SK-N-SH (cell line): ENCODE data around the gene MORC3. TPM values are rescaled to one million over a fixed set of nuclear protein-coding genes. Genes with fewer than 3 reads are reported as not detected.

ENCODE experiments used
- CTCF ChIA-PET: fragments of 300-600, 350-600 bp; formaldehyde crosslinking; extraction: SDS; loops from one replicate; lab custom pipeline; 2021; lab: Yijun Ruan, JAX
- POLR2A ChIA-PET: fragments of 350-600 bp; sonication (Branson Sonifier 250); formaldehyde crosslinking; extraction: SDS; loops from one replicate; lab custom pipeline; 2020; ENCODE audit warnings: antibody characterized with exemption, inconsistent platforms; lab: Yijun Ruan, JAX
- DNase-seq: peaks from one replicate; pipeline ENCODE4 v3.0.0; 2012
- H2AFZ ChIP-seq: fragments of 200-600 bp; sonication (generic); 2 replicates; pipeline ENCODE4 v1.8.1; 2016; ENCODE audit warnings: antibody characterized with exemption, mild to moderate bottlenecking, low read depth
- H3F3A ChIP-seq: fragments of 200-600 bp; sonication (generic); replicated peaks from 2 replicates; pipeline ENCODE3; 2016; ENCODE audit warnings: antibody characterized with exemption, mild to moderate bottlenecking; ENCODE audit not compliant: insufficient read depth
- H3K27ac ChIP-seq, 2 experiments: fragments of 200-500 bp in 1 of 2; fragments of 200-600 bp in 1 of 2; sonication (Bioruptor generic) in 1 of 2; sonication (generic), shearing (Covaris generic) in 1 of 2; 2 replicates each; pipeline versions ENCODE4 v1.5.1 to v1.6.1; 2014 to 2016; ENCODE audit warnings: low read depth in 2 of 2, inconsistent platforms in 1 of 2, low read length in 1 of 2, mild to moderate bottlenecking in 1 of 2, mixed read lengths in 1 of 2
- H3K27me3 ChIP-seq: fragments of 200-600 bp; sonication (generic), shearing (Covaris generic); 2 replicates; pipeline ENCODE4 v1.6.1; 2016; ENCODE audit warnings: mixed run types; ENCODE audit not compliant: insufficient read depth
- H3K36me3 ChIP-seq, 2 experiments: fragments of 200-500 bp in 1 of 2; fragments of 200-600 bp in 1 of 2; sonication (Bioruptor generic) in 1 of 2; sonication (generic) in 1 of 2; replicated peaks in 1 of 2; 2 replicates each; pipeline versions ENCODE3 to v1.5.1; 2014 to 2016; ENCODE audit warnings: low read length in 1 of 2, mild to moderate bottlenecking in 1 of 2; ENCODE audit not compliant: insufficient read depth in 2 of 2, control insufficient read depth in 1 of 2
- H3K4me1 ChIP-seq, 2 experiments: fragments of 200-500 bp in 1 of 2; fragments of 200-600 bp in 1 of 2; sonication (Bioruptor generic) in 1 of 2; sonication (generic), shearing (Covaris generic) in 1 of 2; 2 replicates each; pipeline versions ENCODE4 v1.5.1 to v1.6.1; 2014 to 2016; ENCODE audit warnings: low read depth in 1 of 2, low read length in 1 of 2, mixed run types in 1 of 2; ENCODE audit not compliant: insufficient read depth in 2 of 2, control insufficient read depth in 1 of 2
- H3K4me2 ChIP-seq: fragments of 200-600 bp; sonication (generic), shearing (Covaris generic); 2 replicates; pipeline ENCODE4 v1.6.1; 2017; ENCODE audit warnings: mixed run types
- H3K4me3 ChIP-seq, 2 experiments: fragments of 200-500 bp in 1 of 2; fragments of 200-600 bp in 1 of 2; sonication (Bioruptor generic) in 1 of 2; sonication (generic), shearing (Covaris generic) in 1 of 2; 2 replicates each; pipeline versions ENCODE4 v1.5.1 to v1.8.1; 2014 to 2016; ENCODE audit warnings: low read depth in 2 of 2, inconsistent platforms in 1 of 2, low read length in 1 of 2, mild to moderate bottlenecking in 1 of 2, mixed read lengths in 1 of 2, moderate library complexity in 1 of 2
- H3K79me2 ChIP-seq: fragments of 200-600 bp; sonication (generic); 2 replicates; pipeline ENCODE4 v1.8.1; 2017; ENCODE audit warnings: mild to moderate bottlenecking; ENCODE audit not compliant: insufficient read depth
- H3K9ac ChIP-seq: fragments of 200-600 bp; sonication (generic); 2 replicates; pipeline ENCODE4 v1.6.1; 2017; ENCODE audit warnings: mixed run types
- H3K9me2 ChIP-seq: fragments of 200-600 bp; sonication (generic); 2 replicates; pipeline ENCODE4 v1.6.1; 2017; ENCODE audit warnings: mixed run types
- H3K9me3 ChIP-seq: fragments of 200-600 bp; sonication (generic); 2 replicates; pipeline ENCODE4 v1.6.1; 2017; ENCODE audit warnings: mixed run types, mild to moderate bottlenecking, moderate library complexity
- H4K20me1 ChIP-seq: fragments of 200-600 bp; sonication (generic); 2 replicates; pipeline ENCODE4 v1.6.1; 2017; ENCODE audit warnings: mild to moderate bottlenecking, mixed run types; ENCODE audit not compliant: insufficient read depth
- ELF1 ChIP-seq: IDR thresholded peaks from 2 replicates; pipeline ENCODE4 v1.4.0; 2012
- EP300 ChIP-seq, 2 experiments: IDR thresholded peaks; 2 replicates each; pipeline versions ENCODE4 v1.4.0 to v1.6.1; 2012; ENCODE audit warnings: borderline replicate concordance in 1 of 2, low read depth in 1 of 2, low read length in 1 of 2
- FOXM1 ChIP-seq: IDR thresholded peaks from 2 replicates; pipeline ENCODE4 v1.4.0; 2012; ENCODE audit warnings: low read depth, mild to moderate bottlenecking
- GATA2 ChIP-seq: sonication (generic); formaldehyde crosslinking; IDR thresholded peaks from 2 replicates; pipeline ENCODE4 v1.5.0; 2020; ENCODE audit warnings: mild to moderate bottlenecking, missing genetic modification reagents
- MAX ChIP-seq: IDR thresholded peaks from 2 replicates; pipeline ENCODE4 v1.4.0; 2012; ENCODE audit warnings: low read depth
- MXI1 ChIP-seq: IDR thresholded peaks from 2 replicates; pipeline ENCODE4 v1.6.1; 2012; ENCODE audit warnings: mild to moderate bottlenecking, low read depth, low read length, improper control_type of control experiment
- NRF1 ChIP-seq: IDR thresholded peaks from 2 replicates; pipeline ENCODE4 v1.6.1; 2012; ENCODE audit warnings: low read depth, mild to moderate bottlenecking, low read length
- POLR2AphosphoS5 ChIP-seq: IDR thresholded peaks from 2 replicates; pipeline ENCODE4 v1.6.1; 2012; ENCODE audit warnings: low read depth, low read length
- RAD21 ChIP-seq: IDR thresholded peaks from 2 replicates; pipeline ENCODE4 v1.6.1; 2012; ENCODE audit warnings: mild to moderate bottlenecking, low read length
- REST ChIP-seq: IDR thresholded peaks from 2 replicates; pipeline ENCODE4 v1.6.1; 2012; ENCODE audit warnings: mild to moderate bottlenecking, low read depth, low read length, moderate library complexity
- SIN3A ChIP-seq: IDR thresholded peaks from 2 replicates; pipeline ENCODE4 v1.6.1; 2012; ENCODE audit warnings: low read depth, mild to moderate bottlenecking, low read length, moderate library complexity, borderline replicate concordance
- TCF12 ChIP-seq: IDR thresholded peaks from 2 replicates; pipeline ENCODE4 v1.4.0; 2012
- USF1 ChIP-seq: IDR thresholded peaks from 2 replicates; pipeline ENCODE4 v1.4.0; 2012; ENCODE audit warnings: low read depth, borderline replicate concordance
- WGBS: methylation state at CpG from one replicate; pipeline ENCODE4 v1.1.6; 2017; ENCODE audit warnings: low lambda C conversion rate; 5-methylcytosine and 5-hydroxymethylcytosine counted together
- polyA plus RNA-seq, 3 experiments: library from polyadenylated mRNA; depleted of rRNA; stranded (reverse); fragments of >200 nt; gene quantifications; 2 replicates each; pipeline ENCODE4 v1.2.3, GENCODE V29; 2012
- TF ChIP-seq, protein P1 (sequence below): fragments of 200-600 bp; sonication (generic); IDR thresholded peaks from 2 replicates; pipeline ENCODE4 v1.6.1; 2017; ENCODE audit warnings: antibody characterized with exemption, mild to moderate bottlenecking, moderate library complexity

MORC3 gene
- polyA plus RNA-seq, 1 of the 3 experiments (the other 2 are of a cell fraction) = 8.2 TPM

- H3K4me1 ChIP-seq = peaks cover 0 to 11% of the 10 kb centered on the region in 2 experiments; a peak in 1 of 4 replicates
- no peaks in the 10 kb centered on the region for H3K27me3 ChIP-seq
- H3K79me2 ChIP-seq = peaks cover 18% of the 10 kb centered on the region; the same call in 1 of the 2 replicates
- no peak overlapping the region for H3K9ac ChIP-seq
- no peak for DNase-seq
- H3K9me2 ChIP-seq = no peaks in the 10 kb centered on the region
- TF ChIP-seq MXI1 (no peak), SIN3A (no peak), USF1 (no peak), MAX (no peak), TCF12 (no peak), EP300 (IDR thresholded peaks at IDR 0.05; ENCODE audit: borderline replicate concordance in 1 of 2, low read depth in 1 of 2, low read length in 1 of 2) (no peak), NRF1 (no peak), POLR2AphosphoS5 (no peak), ELF1 (no peak)
- TF ChIP-seq, protein P1, sequence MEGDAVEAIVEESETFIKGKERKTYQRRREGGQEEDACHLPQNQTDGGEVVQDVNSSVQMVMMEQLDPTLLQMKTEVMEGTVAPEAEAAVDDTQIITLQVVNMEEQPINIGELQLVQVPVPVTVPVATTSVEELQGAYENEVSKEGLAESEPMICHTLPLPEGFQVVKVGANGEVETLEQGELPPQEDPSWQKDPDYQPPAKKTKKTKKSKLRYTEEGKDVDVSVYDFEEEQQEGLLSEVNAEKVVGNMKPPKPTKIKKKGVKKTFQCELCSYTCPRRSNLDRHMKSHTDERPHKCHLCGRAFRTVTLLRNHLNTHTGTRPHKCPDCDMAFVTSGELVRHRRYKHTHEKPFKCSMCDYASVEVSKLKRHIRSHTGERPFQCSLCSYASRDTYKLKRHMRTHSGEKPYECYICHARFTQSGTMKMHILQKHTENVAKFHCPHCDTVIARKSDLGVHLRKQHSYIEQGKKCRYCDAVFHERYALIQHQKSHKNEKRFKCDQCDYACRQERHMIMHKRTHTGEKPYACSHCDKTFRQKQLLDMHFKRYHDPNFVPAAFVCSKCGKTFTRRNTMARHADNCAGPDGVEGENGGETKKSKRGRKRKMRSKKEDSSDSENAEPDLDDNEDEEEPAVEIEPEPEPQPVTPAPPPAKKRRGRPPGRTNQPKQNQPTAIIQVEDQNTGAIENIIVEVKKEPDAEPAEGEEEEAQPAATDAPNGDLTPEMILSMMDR = no peak
- TF ChIP-seq, all 33 proteins: peak for 0
- H3K4me3 ChIP-seq = no peak overlapping the region
- peaks cover 40 to 64% of the 10 kb centered on the region in 2 experiments for H3K36me3 ChIP-seq
- no peaks in the 10 kb centered on the region for H4K20me1 ChIP-seq
- no peak overlapping the region for H2AFZ ChIP-seq
- H3K27ac ChIP-seq = peak overlapping the region in 1 of 2 experiments; percentile 53; a peak in 2 of 4 replicates
- H3K9me3 ChIP-seq = no peaks in the 10 kb centered on the region
- no peak overlapping the region for H3K4me2 ChIP-seq
- H3F3A ChIP-seq = peaks cover 27% of the 10 kb centered on the region
- POLR2A ChIA-PET = no interaction called here
- CTCF ChIA-PET = interaction anchor here (2.1 kb wide), 1 partner anchor 206 kb away, joined by 4 read pairs; no protein-coding TSS in a partner anchor
- 52% methylated on average over 2 of the region's 2 CpGs for WGBS
Observed at GRCh38 chr21:36347962-36348328, 27.9 kb downstream of the MORC3 start.

- CTCF ChIA-PET = interaction anchor here (1.0 to 1.5 kb wide), 4 partner anchors 11 to 39 kb away, joined by 3 to 5 read pairs (median 4); no protein-coding TSS in a partner anchor
- DNase-seq = no peak
Observed at GRCh38 chr21:36349315-36349714, 29.3 kb downstream of the MORC3 start.

More at GRCh38 chr21:36349315-36349714, 29.3 kb downstream of the MORC3 start:
- H3K9me2 ChIP-seq = no peaks in the 10 kb centered on the region
- no peak overlapping the region for H2AFZ ChIP-seq
- peaks cover 0 to 11% of the 10 kb centered on the region in 2 experiments; a peak in 1 of 4 replicates for H3K4me1 ChIP-seq
- POLR2A ChIA-PET = no interaction called here
- peaks cover 18% of the 10 kb centered on the region; the same call in 1 of the 2 replicates for H3K79me2 ChIP-seq
- WGBS = 97% methylated on average over 2 of the region's 2 CpGs
- H3K4me2 ChIP-seq = no peak overlapping the region
- TF ChIP-seq ELF1 = no peak
- TF ChIP-seq GATA2 (CRISPR knock-in tag) = no peak
- no peak for TF ChIP-seq FOXM1
- TF ChIP-seq REST = no peak
- TF ChIP-seq RAD21 = no peak
- TF ChIP-seq MAX = no peak
- no peak overlapping the region for H3K9ac ChIP-seq
- H3K27me3 ChIP-seq = no peaks in the 10 kb centered on the region
- no peaks in the 10 kb centered on the region for H4K20me1 ChIP-seq
- H3K4me3 ChIP-seq = no peak overlapping the region
- peaks cover 27% of the 10 kb centered on the region for H3F3A ChIP-seq
- no peaks in the 10 kb centered on the region for H3K9me3 ChIP-seq
- no peak overlapping the region for H3K27ac ChIP-seq
- peaks cover 35 to 63% of the 10 kb centered on the region in 2 experiments for H3K36me3 ChIP-seq
